Right lobe of liver (tissue), 6 donors: ENCODE measurements around the gene OR2T4. TPM values are rescaled to one million over a fixed set of nuclear protein-coding genes. Genes with fewer than 3 reads are reported as not detected.

Experiments used
- ATAC-seq, 4 donors: fragments of 200-7000 bp; cut with Tn5 transposase; one replicate each; pipeline ENCODE4 v1.9.1; 2020; ENCODE audit warnings: mild to moderate bottlenecking in 4 of 4, moderate library complexity in 4 of 4
- DNase-seq, 3 donors: peaks; one replicate each; pipeline ENCODE4 v3.0.0-alpha.2; 2020
- H3K27ac ChIP-seq, 3 donors: fragments of 200-600 bp; one replicate each; pipeline ENCODE4 v1.8.0; 2022
- H3K27me3 ChIP-seq, 2 donors: fragments of 200-600 bp; one replicate each; pipeline ENCODE4 v1.8.0; 2022
- H3K36me3 ChIP-seq, 4 donors: fragments of 200-600 bp; sonication (generic) in 1 of 4; one replicate each; pipeline versions ENCODE4 v1.5.1 to v1.8.0; 2017 to 2022; ENCODE audit warnings: control low read depth in 1 of 4
- H3K4me1 ChIP-seq, 4 donors: fragments of 200-600 bp; sonication (generic) in 1 of 4; one replicate each; pipeline versions ENCODE4 v1.5.1 to v1.8.0; 2017 to 2022; ENCODE audit warnings: control low read depth in 1 of 4
- H3K4me3 ChIP-seq, 3 donors: fragments of 200-600 bp; one replicate each; pipeline ENCODE4 v1.8.0; 2022
- H3K9me3 ChIP-seq, 4 donors: fragments of 200-600 bp; sonication (generic) in 1 of 4; one replicate each; pipeline versions ENCODE4 v1.5.1 to v1.8.0; 2017 to 2022; ENCODE audit warnings: control low read depth in 1 of 4
- CTCF ChIP-seq, 4 donors: fragments of 200-600 bp in 3 of 4; fragments of 450-650 bp in 1 of 4; IDR thresholded peaks; one replicate each; pipeline versions ENCODE4 v1.5.1 to v1.8.0; 2016 to 2022; ENCODE audit warnings: antibody characterized with exemption in 4 of 4, mild to moderate bottlenecking in 2 of 4
- POLR2A ChIP-seq: fragments of 450-650 bp; IDR thresholded peaks from one replicate; pipeline ENCODE4 v1.6.1; 2017; ENCODE audit warnings: antibody characterized with exemption, mild to moderate bottlenecking
- WGBS: methylation state at CpG from one replicate; pipeline ENCODE4 v1.1.6; 2018; ENCODE audit warnings: low coverage, low lambda C conversion rate; ENCODE audit not compliant: insufficient coverage; ENCODE audit errors: missing lambda C conversion rate; 5-methylcytosine and 5-hydroxymethylcytosine counted together
- intact Hi-C, 2 donors: fragments of 100-400 bp; cut with DNase I; formaldehyde crosslinking; loops; one replicate each; pipeline versions ENCODE4 v1.11.2 to v1.14.1; 2022
- total RNA-seq, 6 experiments: library from RNA; depleted of rRNA in 2 of 6; stranded (reverse); fragments of >200 nt in 2 of 6; fragmentation: NEBNext Ultra II Directional in 3 of 6; extraction: Animal tissue kit (Norgen Biotek cat#: 25700) in 3 of 6; gene quantifications; one replicate each; pipeline versions ENCODE4 v1.1.0 to v1.2.4, GENCODE V29; 2016 to 2023
- donor health status: DM: no; HTN: yes; CAD: no.
- donor health status: DM: no; HTN: no; CAD: no.
- donor health status: DM: no; HTN: no; CAD: no.
- donor health status: DM: no; HTN: yes; CAD: no.
- donor health status: DM: no; HTN: yes; CAD: no.

Gene OR2T4
- total RNA-seq, 6 experiments from 2014 or later: not detected

GRCh38 chr1:248348475-248348874 lies 13.0 kb upstream of the OR2T4 start, which contains the start of gene OR14C36:
OR14C36 (plus strand) TSS chr1:248348775; CDS start chr1:248348775, 0 bp downstream.
- 60% methylated on average over 4 of the region's 4 CpGs for whole genome bisulfite sequencing
- H3K4me1 ChIP-seq: no peaks in the 10 kb centered on the region
- TF ChIP-seq CTCF (IDR thresholded peaks at IDR 0.05) (no peak), POLR2A (no peak)
- DNase-seq: no peak
- H3K36me3 ChIP-seq: no peaks in the 10 kb centered on the region
- H3K27me3 ChIP-seq: no peaks in the 10 kb centered on the region
- ATAC-seq: no peak
- no peak within 1 kb of the TSS for H3K27ac ChIP-seq
- H3K4me3 ChIP-seq: no peak within 1 kb of the TSS
- no peaks in the 10 kb centered on the region for H3K9me3 ChIP-seq
- intact Hi-C loops: no loop called here

- Histone ChIP-seq H3K36me3 (no peaks in the 10 kb centered on the region), H3K9me3 (no peaks in the 10 kb centered on the region), H3K4me1 (no peaks in the 10 kb centered on the region), H3K27me3 (no peaks in the 10 kb centered on the region), H3K4me3 (no peak overlapping the region), H3K27ac (no peak overlapping the region)
- DNase-seq (no peak), ATAC-seq (no peak)
- TF ChIP-seq POLR2A: no peak
- TF ChIP-seq CTCF (IDR thresholded peaks at IDR 0.05): no peak
- intact Hi-C loops: no loop called here
- 36% methylated on average over 3 of the region's 3 CpGs for whole genome bisulfite sequencing
These were observed 2.0 kb upstream of the OR2T4 start for GRCh38 chr1:248359415-248359814.

- Histone ChIP-seq H3K27me3 (no peaks in the 10 kb centered on the region), H3K4me1 (no peaks in the 10 kb centered on the region), H3K4me3 (no peak overlapping the region), H3K27ac (no peak overlapping the region), H3K36me3 (no peaks in the 10 kb centered on the region), H3K9me3 (no peaks in the 10 kb centered on the region)
- DNase-seq (no peak), ATAC-seq (no peak)
- no peak for TF ChIP-seq POLR2A
- no peak for TF ChIP-seq CTCF (IDR thresholded peaks at IDR 0.05)
- intact Hi-C loops: no loop called here
These were observed 5.1 kb downstream of the OR2T4 start for GRCh38 chr1:248366609-248367008.

GRCh38 chr1:248372394-248372793 lies 10.9 kb downstream of the OR2T4 start:
- no peak for DNase-seq
- no peak for ATAC-seq
- Histone ChIP-seq H3K36me3 (no peaks in the 10 kb centered on the region), H3K27me3 (peaks cover 0 to under 1% of the 10 kb centered on the region in 2 donors), H3K27ac (no peak overlapping the region), H3K9me3 (no peaks in the 10 kb centered on the region), H3K4me3 (no peak overlapping the region), H3K4me1 (no peaks in the 10 kb centered on the region)
- TF ChIP-seq POLR2A (no peak), CTCF (IDR thresholded peaks at IDR 0.05) (no peak)
- intact Hi-C loops: no loop called here
- WGBS: 45% methylated on average over 3 of the region's 5 CpGs

GRCh38 chr1:248373761-248374160 lies 12.3 kb downstream of the OR2T4 start:
- WGBS: 57% methylated on average over 4 of the region's 4 CpGs
- Histone ChIP-seq H3K36me3 (no peaks in the 10 kb centered on the region), H3K27ac (no peak overlapping the region), H3K9me3 (no peaks in the 10 kb centered on the region), H3K4me3 (no peak overlapping the region), H3K4me1 (no peaks in the 10 kb centered on the region), H3K27me3 (peaks cover 0 to 4% of the 10 kb centered on the region in 2 donors)
- intact Hi-C loops: no loop called here
- TF ChIP-seq CTCF (IDR thresholded peaks at IDR 0.05) (no peak), POLR2A (no peak)
- DNase-seq (no peak), ATAC-seq (no peak)
